ENCODE data around the gene AZIN2.
"Not testable (repeated sequence)": the region's sequence is repeated elsewhere in the genome, so short reads cannot be mapped to it uniquely, and the experiment has no call there.

The AZIN2 gene

GRCh38 chr1:33122483-33123178, 41.7 kb downstream of the AZIN2 start:
- no peaks in the 10 kb centered on the region for H3K36me3 ChIP-seq (ENCODE audit: control insufficient read depth in 4 of 4, insufficient read depth in 4 of 4, low read length in 3 of 4)
- peaks cover 5 to 13% (median 8%) of the 10 kb centered on the region in 4 experiments for H3K4me1 ChIP-seq (ENCODE audit: control extremely low read depth in 1 of 4, control insufficient read depth in 4 of 4, insufficient read depth in 4 of 4, low read length in 3 of 4)
- no peak for DNase-seq
- no peak overlapping the region for H3K27ac ChIP-seq (ENCODE audit: insufficient read depth in 1 of 2, low read depth in 1 of 2, low read length in 2 of 2, poor library complexity in 1 of 2, severe bottlenecking in 2 of 2)
- no peak overlapping the region for H3K4me3 ChIP-seq (ENCODE audit: control insufficient read depth in 1 of 7, extremely low read depth in 1 of 7, insufficient read depth in 4 of 7, low read depth in 2 of 7, low read length in 6 of 7)
- CTCF ChIA-PET = interaction anchor here (1.0 to 1.6 kb wide), 3 partner anchors 11 to 20 kb away, joined by 3 read pairs; no protein-coding TSS in a partner anchor
- no peaks in the 10 kb centered on the region for H3K9me3 ChIP-seq (ENCODE audit: control extremely low read depth in 1 of 5, control insufficient read depth in 4 of 5, insufficient read depth in 2 of 5, low read depth in 1 of 5, low read length in 4 of 5)
- WGBS (ENCODE audit: insufficient coverage) = 98% methylated on average over 7 of the region's 7 CpGs
- POLR2A ChIA-PET = no interaction called here
- no peaks in the 10 kb centered on the region for H3K27me3 ChIP-seq (replicated peaks in 2 of 5; ENCODE audit: control insufficient read depth in 4 of 5, insufficient read depth in 5 of 5, low read length in 4 of 5)

GRCh38 chr1:33123266-33123665, 42.3 kb downstream of the AZIN2 start:
- WGBS (ENCODE audit: insufficient coverage) = 94% methylated on average over 3 of the region's 3 CpGs
- Histone ChIP-seq H3K4me3 (ENCODE audit: control insufficient read depth in 1 of 7, extremely low read depth in 1 of 7, insufficient read depth in 4 of 7, low read depth in 2 of 7, low read length in 6 of 7) (no peak overlapping the region), H3K9me3 (ENCODE audit: control extremely low read depth in 1 of 5, control insufficient read depth in 4 of 5, insufficient read depth in 2 of 5, low read depth in 1 of 5, low read length in 4 of 5) (no peaks in the 10 kb centered on the region), H3K27me3 (replicated peaks in 2 of 5; ENCODE audit: control insufficient read depth in 4 of 5, insufficient read depth in 5 of 5, low read length in 4 of 5) (no peaks in the 10 kb centered on the region), H3K36me3 (ENCODE audit: control insufficient read depth in 4 of 4, insufficient read depth in 4 of 4, low read length in 3 of 4) (no peaks in the 10 kb centered on the region), H3K27ac (ENCODE audit: insufficient read depth in 1 of 2, low read depth in 1 of 2, low read length in 2 of 2, poor library complexity in 1 of 2, severe bottlenecking in 2 of 2) (no peak overlapping the region), H3K4me1 (ENCODE audit: control extremely low read depth in 1 of 4, control insufficient read depth in 4 of 4, insufficient read depth in 4 of 4, low read length in 3 of 4) (peaks cover 9 to 16% (median 13%) of the 10 kb centered on the region in 4 experiments)
- ChIA-PET CTCF (interaction anchor here (1.0 to 1.6 kb wide), 3 partner anchors 11 to 20 kb away, joined by 3 read pairs; no protein-coding TSS in a partner anchor), POLR2A (no interaction called here)
- DNase-seq = no peak

GRCh38 chr1:33124647-33125046, 43.7 kb downstream of the AZIN2 start:
- POLR2A ChIA-PET; H3K36me3 ChIP-seq (ENCODE audit: control insufficient read depth in 4 of 4, insufficient read depth in 4 of 4, low read length in 3 of 4); H3K4me3 ChIP-seq (ENCODE audit: control insufficient read depth in 1 of 7, extremely low read depth in 1 of 7, insufficient read depth in 4 of 7, low read depth in 2 of 7, low read length in 6 of 7); H3K27ac ChIP-seq (ENCODE audit: insufficient read depth in 1 of 2, low read depth in 1 of 2, low read length in 2 of 2, poor library complexity in 1 of 2, severe bottlenecking in 2 of 2); DNase-seq; H3K9me3 ChIP-seq (ENCODE audit: control extremely low read depth in 1 of 5, control insufficient read depth in 4 of 5, insufficient read depth in 2 of 5, low read depth in 1 of 5, low read length in 4 of 5); H3K27me3 ChIP-seq (replicated peaks in 2 of 5; ENCODE audit: control insufficient read depth in 4 of 5, insufficient read depth in 5 of 5, low read length in 4 of 5): not testable (repeated sequence)
- CTCF ChIA-PET = interaction anchor here (1.0 kb wide), 1 partner anchor 346 kb away, joined by 3 read pairs; no protein-coding TSS in a partner anchor
- peaks cover 10 to 19% (median 15%) of the 10 kb centered on the region in 4 experiments for H3K4me1 ChIP-seq (ENCODE audit: control extremely low read depth in 1 of 4, control insufficient read depth in 4 of 4, insufficient read depth in 4 of 4, low read length in 3 of 4)
- WGBS (ENCODE audit: insufficient coverage) = no CpG with 5 or more reads among the region's 4 CpGs

GRCh38 chr1:33126411-33127000, 45.6 kb downstream of the AZIN2 start:
- WGBS (ENCODE audit: insufficient coverage) = 26% methylated on average over 6 of the region's 9 CpGs
- ChIA-PET POLR2A (interaction anchor here (0.6 to 0.9 kb wide), 2 partner anchors 28 to 384 kb away, joined by 3 read pairs; no protein-coding TSS in a partner anchor), CTCF (interaction anchor here (0.6 to 2.8 kb wide), 14 partner anchors 9 to 345 kb away, joined by 3 to 13 read pairs (median 5); partner anchors contain the start of gene TRIM62)
- DNase-seq = no peak
- Histone ChIP-seq H3K27ac (ENCODE audit: insufficient read depth in 1 of 2, low read depth in 1 of 2, low read length in 2 of 2, poor library complexity in 1 of 2, severe bottlenecking in 2 of 2) (peak overlapping the region; percentile 61 to 90), H3K27me3 (replicated peaks in 2 of 5; ENCODE audit: control insufficient read depth in 4 of 5, insufficient read depth in 5 of 5, low read length in 4 of 5) (no peaks in the 10 kb centered on the region), H3K4me3 (ENCODE audit: control insufficient read depth in 1 of 7, extremely low read depth in 1 of 7, insufficient read depth in 4 of 7, low read depth in 2 of 7, low read length in 6 of 7) (peak overlapping the region; percentile 57 to 98 (median 87)), H3K4me1 (ENCODE audit: control extremely low read depth in 1 of 4, control insufficient read depth in 4 of 4, insufficient read depth in 4 of 4, low read length in 3 of 4) (peaks cover 10 to 23% (median 16%) of the 10 kb centered on the region in 4 experiments), H3K36me3 (ENCODE audit: control insufficient read depth in 4 of 4, insufficient read depth in 4 of 4, low read length in 3 of 4) (peaks cover 0 to 2% (median 0%) of the 10 kb centered on the region in 4 experiments), H3K9me3 (ENCODE audit: control extremely low read depth in 1 of 5, control insufficient read depth in 4 of 5, insufficient read depth in 2 of 5, low read depth in 1 of 5, low read length in 4 of 5) (no peaks in the 10 kb centered on the region)

GRCh38 chr1:33127001-33127823, 46.3 kb downstream of the AZIN2 start:
- peak; percentile 100 for DNase-seq
- peak overlapping the region; percentile 78 to 90 for H3K27ac ChIP-seq (ENCODE audit: insufficient read depth in 1 of 2, low read depth in 1 of 2, low read length in 2 of 2, poor library complexity in 1 of 2, severe bottlenecking in 2 of 2)
- H3K4me3 ChIP-seq (ENCODE audit: control insufficient read depth in 1 of 7, extremely low read depth in 1 of 7, insufficient read depth in 4 of 7, low read depth in 2 of 7, low read length in 6 of 7) = peak overlapping the region; percentile 57 to 98 (median 87)
- H3K27me3 ChIP-seq (replicated peaks in 2 of 5; ENCODE audit: control insufficient read depth in 4 of 5, insufficient read depth in 5 of 5, low read length in 4 of 5) = no peaks in the 10 kb centered on the region
- WGBS (ENCODE audit: insufficient coverage) = under 1% methylated on average over 44 of the region's 44 CpGs
- CTCF ChIA-PET = interaction anchor here (0.6 to 2.8 kb wide), 14 partner anchors 9 to 344 kb away, joined by 3 to 13 read pairs (median 5); partner anchors contain the start of gene TRIM62
- H3K9me3 ChIP-seq (ENCODE audit: control extremely low read depth in 1 of 5, control insufficient read depth in 4 of 5, insufficient read depth in 2 of 5, low read depth in 1 of 5, low read length in 4 of 5) = no peaks in the 10 kb centered on the region
- peaks cover 10 to 28% (median 16%) of the 10 kb centered on the region in 4 experiments for H3K4me1 ChIP-seq (ENCODE audit: control extremely low read depth in 1 of 4, control insufficient read depth in 4 of 4, insufficient read depth in 4 of 4, low read length in 3 of 4)
- POLR2A ChIA-PET = interaction anchor here (0.6 to 0.9 kb wide), 2 partner anchors 29 to 385 kb away, joined by 3 read pairs; no protein-coding TSS in a partner anchor
- peaks cover 0 to 2% (median 0%) of the 10 kb centered on the region in 4 experiments for H3K36me3 ChIP-seq (ENCODE audit: control insufficient read depth in 4 of 4, insufficient read depth in 4 of 4, low read length in 3 of 4)

GRCh38 chr1:33128781-33129180, 47.8 kb downstream of the AZIN2 start:
- WGBS (ENCODE audit: insufficient coverage) = 90% methylated on average over 2 of the region's 4 CpGs
- Histone ChIP-seq H3K27me3 (replicated peaks in 2 of 5; ENCODE audit: control insufficient read depth in 4 of 5, insufficient read depth in 5 of 5, low read length in 4 of 5) (no peaks in the 10 kb centered on the region), H3K9me3 (ENCODE audit: control extremely low read depth in 1 of 5, control insufficient read depth in 4 of 5, insufficient read depth in 2 of 5, low read depth in 1 of 5, low read length in 4 of 5) (no peaks in the 10 kb centered on the region), H3K27ac (ENCODE audit: insufficient read depth in 1 of 2, low read depth in 1 of 2, low read length in 2 of 2, poor library complexity in 1 of 2, severe bottlenecking in 2 of 2) (no peak overlapping the region), H3K4me1 (ENCODE audit: control extremely low read depth in 1 of 4, control insufficient read depth in 4 of 4, insufficient read depth in 4 of 4, low read length in 3 of 4) (peaks cover 10 to 31% (median 16%) of the 10 kb centered on the region in 4 experiments), H3K4me3 (ENCODE audit: control insufficient read depth in 1 of 7, extremely low read depth in 1 of 7, insufficient read depth in 4 of 7, low read depth in 2 of 7, low read length in 6 of 7) (no peak overlapping the region), H3K36me3 (ENCODE audit: control insufficient read depth in 4 of 4, insufficient read depth in 4 of 4, low read length in 3 of 4) (peaks cover 0 to 5% (median 0%) of the 10 kb centered on the region in 4 experiments)
- ChIA-PET CTCF (interaction anchor here (0.9 kb wide), 1 partner anchor 35 kb away, joined by 3 read pairs; no protein-coding TSS in a partner anchor), POLR2A (no interaction called here)
- DNase-seq = no peak
